Measurements from ENCODE around the gene TSPAN11. TPM values are rescaled to one million over a fixed set of nuclear protein-coding genes. Genes with fewer than 3 reads are reported as not detected.

Gene TSPAN11
- total and polyA plus RNA-seq, 2 of the 8 experiments (the other 6 are each of a cell fraction or from before 2014, with no cell fraction given), result 3.9 to 8.2 TPM

DNA sequence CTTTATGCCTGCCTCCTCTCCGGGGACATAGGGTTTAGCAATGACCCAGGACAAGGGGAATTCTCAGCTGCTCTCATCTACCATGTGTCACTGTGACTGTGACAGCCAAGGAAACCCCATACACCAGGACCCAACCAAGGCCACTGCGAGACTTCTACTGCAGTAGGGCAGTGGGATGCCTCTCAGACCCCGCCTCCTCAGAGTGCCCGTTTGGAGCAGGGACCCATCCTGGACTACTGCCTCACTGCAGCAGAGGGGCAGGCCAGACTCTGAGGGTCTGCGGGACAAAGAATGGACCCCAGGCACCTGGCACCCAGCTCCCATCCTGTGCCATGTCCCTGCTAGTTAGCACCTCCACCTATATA lies 75.8 kb downstream of the TSPAN11 start (continued):
- TF ChIP-seq USF2 (IDR thresholded peaks at IDR 0.05; ENCODE audit: low read length), result no peak
- TF ChIP-seq GTF2F1 (IDR thresholded peaks at IDR 0.05; ENCODE audit: borderline replicate concordance, low read depth, low read length), result no peak
- no peak for TF ChIP-seq MAX (IDR thresholded peaks at IDR 0.05)
- no peak for TF ChIP-seq KDM1A (IDR thresholded peaks at IDR 0.05; ENCODE audit: borderline replicate concordance, low read length)
- no peak for TF ChIP-seq POLR2AphosphoS5 (IDR thresholded peaks at IDR 0.05; ENCODE audit: low read depth, low read length)
- TF ChIP-seq E2F6 (IDR thresholded peaks at IDR 0.05), result no peak
- TF ChIP-seq RNF2 (IDR thresholded peaks at IDR 0.05; ENCODE audit: borderline replicate concordance, low read depth, low read length, missing control alignments, poor library complexity, severe bottlenecking), result no peak

Measured in H1 (cell line).